H1 (cell line): Measurements from ENCODE around the gene ARL10. TPM values are rescaled to one million over a fixed set of nuclear protein-coding genes. Genes with fewer than 3 reads are reported as not detected.
A peak's percentile ranks its signal among the peaks of the same experiment; 100 is the strongest.

ENCODE experiments used
- ASH2L ChIP-seq: fragments of 200-600, 300-600 bp; sonication (generic); IDR thresholded peaks from one replicate; pipeline ENCODE4 v1.7.1; 2017; ENCODE audit warnings: low read length
- BACH1 ChIP-seq: IDR thresholded peaks from 2 replicates; pipeline ENCODE4 v1.6.1; 2012; ENCODE audit warnings: low read length, improper control_type of control experiment
- BCL11A ChIP-seq, 2 experiments: IDR thresholded peaks; one replicate each; pipeline ENCODE4 v1.6.1; 2011; ENCODE audit warnings: low read depth in 2 of 2, low read length in 2 of 2, mild to moderate bottlenecking in 2 of 2
- BRCA1 ChIP-seq: IDR thresholded peaks from 2 replicates; pipeline ENCODE4 v1.6.1; 2012; ENCODE audit warnings: low read depth, low read length, improper control_type of control experiment
- CBX5 ChIP-seq: fragments of 300-800, 300-1000 bp; sonication (generic); IDR thresholded peaks from 2 replicates; pipeline ENCODE4 v1.7.1; 2016; ENCODE audit warnings: antibody characterized with exemption, low read length, low read depth
- CHD1 ChIP-seq: IDR thresholded peaks from 2 replicates; pipeline ENCODE4 v1.6.1; 2012; ENCODE audit warnings: low read depth, low read length, improper control_type of control experiment
- CREB1 ChIP-seq: IDR thresholded peaks from 2 replicates; pipeline ENCODE4 v1.6.1; 2012; ENCODE audit warnings: inconsistent platforms
- CTBP2 ChIP-seq: IDR thresholded peaks from 2 replicates; pipeline ENCODE4 v1.7.0; 2011; ENCODE audit warnings: borderline replicate concordance, mild to moderate bottlenecking, moderate library complexity, mixed read lengths, low read length; ENCODE audit not compliant: insufficient read depth, insufficient read length
- HDAC2 ChIP-seq, 2 experiments: fragments of 300-600 bp in 1 of 2; sonication (generic) in 1 of 2; IDR thresholded peaks; 2 replicates each; pipeline ENCODE4 v1.6.1; 2011 to 2012; ENCODE audit warnings: low read depth in 2 of 2, low read length in 2 of 2, mild to moderate bottlenecking in 2 of 2, moderate library complexity in 2 of 2, borderline replicate concordance in 1 of 2, inconsistent platforms in 1 of 2
- JUND ChIP-seq: IDR thresholded peaks from 2 replicates; pipeline ENCODE4 v1.6.1; 2011; ENCODE audit warnings: mild to moderate bottlenecking, improper control_type of control experiment, low read length
- KDM1A ChIP-seq: fragments of 200-600, 300-600 bp; sonication (generic); IDR thresholded peaks from 2 replicates; pipeline ENCODE4 v1.7.1; 2016; ENCODE audit warnings: mild to moderate bottlenecking, low read length, borderline replicate concordance
- MAFK ChIP-seq: IDR thresholded peaks from 2 replicates; pipeline ENCODE4 v1.6.1; 2012; ENCODE audit warnings: low read depth, mild to moderate bottlenecking, improper control_type of control experiment, low read length
- NANOG ChIP-seq: IDR thresholded peaks from 2 replicates; pipeline ENCODE4 v1.6.1; 2011; ENCODE audit warnings: low read length, low read depth, mild to moderate bottlenecking, inconsistent platforms; ENCODE audit not compliant: insufficient read depth, poor library complexity, severe bottlenecking
- RAD21 ChIP-seq, 2 experiments: IDR thresholded peaks in 1 of 2; conservative IDR thresholded peaks in 1 of 2; 2 replicates each; pipeline ENCODE4 v1.6.1; 2011; ENCODE audit warnings: low read depth in 2 of 2, low read length in 2 of 2, improper control_type of control experiment in 1 of 2, inconsistent platforms in 1 of 2, mild to moderate bottlenecking in 1 of 2, moderate library complexity in 1 of 2
- SAP30 ChIP-seq: fragments of 300-600 bp; sonication (generic); IDR thresholded peaks from 2 replicates; pipeline ENCODE4 v1.7.1; 2012; ENCODE audit warnings: low read length, moderate library complexity, mild to moderate bottlenecking, inconsistent platforms; ENCODE audit not compliant: insufficient read depth, insufficient replicate concordance
- SIN3A ChIP-seq, 2 experiments: IDR thresholded peaks in 1 of 2; conservative IDR thresholded peaks in 1 of 2; 2 replicates each; pipeline ENCODE4 v1.6.1; 2011 to 2012; ENCODE audit warnings: low read length in 2 of 2, improper control_type of control experiment in 1 of 2, low read depth in 1 of 2, mild to moderate bottlenecking in 1 of 2
- SIRT6 ChIP-seq: IDR thresholded peaks from one replicate; pipeline ENCODE4 v1.7.1; 2012; ENCODE audit warnings: low read length, inconsistent platforms
- SIX5 ChIP-seq: IDR thresholded peaks from 2 replicates; pipeline ENCODE4 v1.6.1; 2011; ENCODE audit warnings: mild to moderate bottlenecking, low read depth, low read length
- TAF1 ChIP-seq: IDR thresholded peaks from 2 replicates; pipeline ENCODE4 v1.6.1; 2011; ENCODE audit warnings: mild to moderate bottlenecking, low read depth, low read length
- TEAD4 ChIP-seq: IDR thresholded peaks from 2 replicates; pipeline ENCODE4 v1.6.1; 2012; ENCODE audit warnings: low read depth, low read length, inconsistent platforms, mixed read lengths
- YY1 ChIP-seq: IDR thresholded peaks from 2 replicates; pipeline ENCODE4 v1.6.1; 2011; ENCODE audit warnings: low read depth, mild to moderate bottlenecking, low read length
- ZNF274 ChIP-seq: IDR thresholded peaks from 2 replicates; pipeline ENCODE4 v1.7.0; 2012; ENCODE audit warnings: low read length, borderline replicate concordance; ENCODE audit errors: extremely low read depth
- polyA plus RNA-seq, 7 experiments: library from polyadenylated mRNA; depleted of rRNA in 3 of 7; stranded (reverse) in 5 of 7; unstranded in 2 of 7; fragments of >200 nt in 5 of 7; fragments of 200-250 nt in 2 of 7; gene quantifications; 1 replicate in 5 of 7; 2 replicates in 1 of 7; 4 replicates in 1 of 7; pipeline versions ENCODE4 v1.2.1 to v1.2.3, GENCODE V29; 2011 to 2013; ENCODE audit warnings: missing spikeins in 2 of 7, mixed read lengths in 2 of 7
- total RNA-seq: library from RNA; stranded (reverse); fragmentation: NEBNext Ultra II Directional; extraction: Animal tissue kit (Norgen Biotek cat#: 25700); gene quantifications from 2 replicates; pipeline ENCODE4 v1.2.1, GENCODE V29; 2021
- TF ChIP-seq, protein P1 (sequence below): IDR thresholded peaks from 2 replicates; pipeline ENCODE4 v1.6.1; 2012; ENCODE audit warnings: low read length, inconsistent platforms

ARL10 gene
- total and polyA plus RNA-seq, 2 of the 8 experiments (the other 6 are each of a cell fraction or from before 2014, with no cell fraction given) = 3.1 to 7.4 TPM

DNA sequence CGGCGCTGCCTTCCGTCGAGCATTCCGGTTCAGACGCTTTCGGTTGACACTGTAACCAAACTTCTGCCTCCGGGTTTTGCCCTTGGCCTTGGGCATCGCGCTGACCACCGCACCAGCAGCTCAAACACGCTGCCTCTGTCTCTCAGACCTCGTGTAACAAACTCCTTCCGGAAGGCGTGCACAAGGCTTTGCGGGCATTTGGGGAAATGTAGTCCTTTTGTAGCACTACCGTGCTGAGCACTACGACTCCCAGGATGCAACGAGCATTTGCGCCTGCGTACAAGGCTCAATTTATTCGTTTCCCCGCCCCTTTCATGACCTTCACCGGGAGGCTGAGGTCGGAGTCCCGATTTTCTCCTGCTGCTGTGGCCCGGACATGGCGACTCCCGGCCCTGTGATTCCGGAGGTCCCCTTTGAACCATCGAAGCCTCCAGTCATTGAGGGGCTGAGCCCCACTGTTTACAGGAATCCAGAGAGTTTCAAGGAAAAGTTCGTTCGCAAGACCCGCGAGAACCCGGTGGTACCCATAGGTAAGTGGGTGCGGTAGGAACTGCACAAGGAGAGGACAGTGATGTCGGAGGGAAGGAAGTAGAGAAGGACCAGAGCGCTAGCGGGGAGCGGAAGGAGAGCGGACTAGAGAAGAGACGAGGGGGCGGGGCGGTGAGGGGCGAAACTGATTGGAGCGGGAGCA lies 23.3 kb downstream of the ARL10 start, which contains the start of the genes HIGD2A and NOP16 (continued):
- TF ChIP-seq BCL11A (IDR thresholded peaks at IDR 0.05; ENCODE audit: low read depth in 2 of 2, low read length in 2 of 2) = no peak
- no peak for TF ChIP-seq NANOG
- no peak for TF ChIP-seq MAFK
- no peak for TF ChIP-seq SIRT6
- TF ChIP-seq YY1 = no peak
- TF ChIP-seq CHD1 = no peak
- TF ChIP-seq KDM1A = no peak
- TF ChIP-seq SIN3A (conservative IDR thresholded peaks at IDR 0.05 in 1 of 2, IDR thresholded peaks at IDR 0.05 in 1 of 2; ENCODE audit: low read depth in 1 of 2, low read length in 2 of 2) = peak; percentile 96 to 97
- TF ChIP-seq JUND = peak; percentile 3; the same call in 1 of the 2 replicates
- peak; percentile 62 for TF ChIP-seq CREB1
- TF ChIP-seq TEAD4 = no peak
- TF ChIP-seq CTBP2 = no peak
- TF ChIP-seq SIX5 = peak; percentile 79
- TF ChIP-seq ASH2L = peak; percentile 78
- peak in 1 of 2 experiments; percentile 99; a peak in 2 of 4 replicates for TF ChIP-seq HDAC2 (IDR thresholded peaks at IDR 0.05; ENCODE audit: borderline replicate concordance in 1 of 2, low read depth in 2 of 2, low read length in 2 of 2)
- TF ChIP-seq TAF1 = peak; percentile 88; the same call in 1 of the 2 replicates
- TF ChIP-seq RAD21 (IDR thresholded peaks at IDR 0.05 in 1 of 2, conservative IDR thresholded peaks at IDR 0.05 in 1 of 2; ENCODE audit: low read depth in 2 of 2, low read length in 2 of 2) = no peak
- no peak for TF ChIP-seq ZNF274
- TF ChIP-seq, protein P1, sequence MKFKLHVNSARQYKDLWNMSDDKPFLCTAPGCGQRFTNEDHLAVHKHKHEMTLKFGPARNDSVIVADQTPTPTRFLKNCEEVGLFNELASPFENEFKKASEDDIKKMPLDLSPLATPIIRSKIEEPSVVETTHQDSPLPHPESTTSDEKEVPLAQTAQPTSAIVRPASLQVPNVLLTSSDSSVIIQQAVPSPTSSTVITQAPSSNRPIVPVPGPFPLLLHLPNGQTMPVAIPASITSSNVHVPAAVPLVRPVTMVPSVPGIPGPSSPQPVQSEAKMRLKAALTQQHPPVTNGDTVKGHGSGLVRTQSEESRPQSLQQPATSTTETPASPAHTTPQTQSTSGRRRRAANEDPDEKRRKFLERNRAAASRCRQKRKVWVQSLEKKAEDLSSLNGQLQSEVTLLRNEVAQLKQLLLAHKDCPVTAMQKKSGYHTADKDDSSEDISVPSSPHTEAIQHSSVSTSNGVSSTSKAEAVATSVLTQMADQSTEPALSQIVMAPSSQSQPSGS = peak; percentile 69; the same call in 1 of the 2 replicates
- peak; percentile 97 for TF ChIP-seq SAP30
- TF ChIP-seq CBX5 = no peak
- TF ChIP-seq BRCA1 = peak; percentile 88
- no peak for TF ChIP-seq BACH1
